Endothelial cell (in vitro differentiated cells): Measurements from ENCODE around the gene TRIM17. TPM values are rescaled to one million over a fixed set of nuclear protein-coding genes. Genes with fewer than 3 reads are reported as not detected.
A peak's percentile ranks its signal among the peaks of the same experiment; 100 is the strongest.

Experiments used
- DNase-seq: peaks from one replicate; pipeline ENCODE4 v3.0.0; 2021; ENCODE audit warnings: low spot score
- H3K27ac Mint-ChIP-seq: one replicate; pipeline ENCODE4 v1.8.0; 2021; ENCODE audit warnings: mixed read lengths, inconsistent platforms; ENCODE audit not compliant: unreplicated experiment
- H3K27me3 Mint-ChIP-seq: one replicate; pipeline ENCODE4 v1.8.0; 2021; ENCODE audit warnings: mild to moderate bottlenecking, moderate library complexity, mixed read lengths, inconsistent platforms; ENCODE audit not compliant: unreplicated experiment
- H3K36me3 Mint-ChIP-seq: one replicate; pipeline ENCODE4 v1.8.0; 2021; ENCODE audit warnings: mild to moderate bottlenecking, low read depth, mixed read lengths, inconsistent platforms; ENCODE audit not compliant: unreplicated experiment
- H3K4me1 Mint-ChIP-seq: one replicate; pipeline ENCODE4 v1.8.0; 2021; ENCODE audit warnings: mild to moderate bottlenecking, mixed read lengths, inconsistent platforms; ENCODE audit not compliant: unreplicated experiment
- H3K4me3 Mint-ChIP-seq: one replicate; pipeline ENCODE4 v1.8.0; 2021; ENCODE audit warnings: mild to moderate bottlenecking, mixed read lengths, inconsistent platforms; ENCODE audit not compliant: unreplicated experiment
- H3K9me3 Mint-ChIP-seq: one replicate; pipeline ENCODE4 v1.8.0; 2021; ENCODE audit warnings: mixed read lengths, inconsistent platforms; ENCODE audit not compliant: unreplicated experiment
- CTCF ChIP-seq: fragments of 200-600 bp; sonication (generic); IDR thresholded peaks from one replicate; pipeline ENCODE4 v1.5.0; 2021; ENCODE audit warnings: antibody characterized with exemption; ENCODE audit not compliant: unreplicated experiment
- total RNA-seq: library from RNA; stranded (reverse); fragmentation: NEBNext Ultra II Directional; extraction: Animal tissue kit (Norgen Biotek cat#: 25700); gene quantifications from one replicate; pipeline ENCODE4 v1.2.1, GENCODE V29; 2021; ENCODE audit not compliant: unreplicated experiment

The TRIM17 gene
- total RNA-seq, 1 donor from 2014 or later: 2.3 TPM

GRCh38 chr1:228370941-228371740 lies 45.5 kb downstream of the TRIM17 start:
- H3K27ac Mint-ChIP-seq: no peak overlapping the region
- peaks cover 3% of the 10 kb centered on the region for H3K4me1 Mint-ChIP-seq
- H3K4me3 Mint-ChIP-seq: no peak overlapping the region
- H3K27me3 Mint-ChIP-seq: peaks cover 2% of the 10 kb centered on the region
- no peaks in the 10 kb centered on the region for H3K9me3 Mint-ChIP-seq
- no peak for TF ChIP-seq CTCF
- DNase-seq: no peak
- H3K36me3 Mint-ChIP-seq: no peaks in the 10 kb centered on the region

- no peak for DNase-seq
- H3K4me1 Mint-ChIP-seq: peaks cover 3% of the 10 kb centered on the region
- no peak for TF ChIP-seq CTCF
- H3K4me3 Mint-ChIP-seq: no peak overlapping the region
- no peaks in the 10 kb centered on the region for H3K36me3 Mint-ChIP-seq
- no peaks in the 10 kb centered on the region for H3K9me3 Mint-ChIP-seq
- H3K27me3 Mint-ChIP-seq: peaks cover 1% of the 10 kb centered on the region
- H3K27ac Mint-ChIP-seq: no peak overlapping the region
These were observed 46.2 kb downstream of the TRIM17 start for GRCh38 chr1:228370439-228370940.

- Mint-ChIP-seq H3K4me3 (no peak overlapping the region), H3K27me3 (peaks cover 1% of the 10 kb centered on the region), H3K36me3 (no peaks in the 10 kb centered on the region), H3K4me1 (peaks cover 3% of the 10 kb centered on the region), H3K9me3 (no peaks in the 10 kb centered on the region), H3K27ac (no peak overlapping the region)
- no peak for TF ChIP-seq CTCF
- no peak for DNase-seq
These were observed 46.8 kb downstream of the TRIM17 start for GRCh38 chr1:228369608-228370438.

- Mint-ChIP-seq H3K4me1 (peaks cover 3% of the 10 kb centered on the region), H3K27me3 (peaks cover 1% of the 10 kb centered on the region), H3K36me3 (no peaks in the 10 kb centered on the region), H3K27ac (peak overlapping the region; percentile 75), H3K4me3 (no peak overlapping the region), H3K9me3 (no peaks in the 10 kb centered on the region)
- no peak for TF ChIP-seq CTCF
- DNase-seq: no peak
These were observed 47.7 kb downstream of the TRIM17 start for GRCh38 chr1:228368801-228369607.
